HepG2 (cell line): Measurements from ENCODE around the gene HNRNPA1.

ENCODE experiments used
- ATF4 ChIP-seq, 2 experiments: fragments of 450-650 bp in 1 of 2; sonication (generic) in 1 of 2; formaldehyde crosslinking; IDR thresholded peaks; 2 replicates each; pipeline versions ENCODE4 v1.5.0 to v1.8.0; 2020 to 2022; ENCODE audit warnings: mild to moderate bottlenecking in 1 of 2, missing genetic modification reagents in 1 of 2
- CTCF ChIP-seq: sonication (generic); formaldehyde crosslinking; IDR thresholded peaks from 2 replicates; pipeline ENCODE4 v1.5.0; 2020; ENCODE audit warnings: mild to moderate bottlenecking, missing genetic modification reagents, moderate library complexity
- HMGXB4 ChIP-seq, 2 experiments: sonication (generic) in 1 of 2; formaldehyde crosslinking in 1 of 2; IDR thresholded peaks; 2 replicates each; pipeline versions ENCODE4 v1.4.0 to v1.6.1; 2018 to 2020; ENCODE audit warnings: missing genetic modification reagents in 2 of 2, borderline replicate concordance in 1 of 2, low read depth in 1 of 2, mild to moderate bottlenecking in 1 of 2, missing biosample characterization in 1 of 2
- SATB2 ChIP-seq: sonication (generic); formaldehyde crosslinking; IDR thresholded peaks from 2 replicates; pipeline ENCODE4 v1.5.0; 2020; ENCODE audit warnings: missing genetic modification reagents
- SMARCE1 ChIP-seq: fragments of 450-650 bp; IDR thresholded peaks from 2 replicates; pipeline ENCODE4 v1.6.1; 2017; ENCODE audit warnings: borderline replicate concordance
- YY1 ChIP-seq: IDR thresholded peaks from 2 replicates; pipeline ENCODE4 v1.6.1; 2011; ENCODE audit warnings: low read length, low read depth, moderate library complexity, mild to moderate bottlenecking; ENCODE audit not compliant: insufficient read depth, insufficient replicate concordance
- ZBED4 ChIP-seq: sonication (generic); formaldehyde crosslinking; IDR thresholded peaks from 2 replicates; pipeline ENCODE4 v1.4.0; 2020; ENCODE audit warnings: missing genetic modification reagents, borderline replicate concordance
- ZFP36 ChIP-seq: fragments of 150-350 bp; IDR thresholded peaks from 2 replicates; pipeline ENCODE4 v1.6.1; 2018; ENCODE audit warnings: borderline replicate concordance, low read length, low read depth; ENCODE audit not compliant: partially characterized antibody
- ZNF639 ChIP-seq: conservative IDR thresholded peaks from 2 replicates; pipeline ENCODE4 v1.6.1; 2018; ENCODE audit warnings: missing genetic modification reagents
- ZZZ3 ChIP-seq: sonication (generic); formaldehyde crosslinking; IDR thresholded peaks from 2 replicates; pipeline ENCODE4 v1.4.0; 2020; ENCODE audit warnings: missing genetic modification reagents, mild to moderate bottlenecking, borderline replicate concordance

GRCh38 chr12:54311051-54311450 is 30.5 kb downstream of the HNRNPA1 start:
- TF ChIP-seq ZBED4 (CRISPR knock-in tag) (no peak), SMARCE1 (no peak), ZNF639 (CRISPR knock-in tag) (no peak), ZFP36 (no peak), CTCF (CRISPR knock-in tag) (no peak), SATB2 (no peak), YY1 (no peak), HMGXB4 (CRISPR knock-in tag; IDR thresholded peaks at IDR 0.05; ENCODE audit: borderline replicate concordance in 1 of 2, low read depth in 1 of 2) (no peak), ATF4 (CRISPR knock-in tag; IDR thresholded peaks at IDR 0.05) (no peak), ZZZ3 (no peak)
